Measurements from ENCODE around the gene ABCB11. TPM values are rescaled to one million over a fixed set of nuclear protein-coding genes. Genes with fewer than 3 reads are reported as not detected.

ABCB11 gene
- total RNA-seq, 1 experiment from 2014 or later, result 1.3 TPM

GRCh38 chr2:168970711-168971233, 60.4 kb downstream of the ABCB11 start:
- Mint-ChIP-seq H3K27ac (ENCODE audit: unreplicated experiment) (no peak overlapping the region), H3K27me3 (ENCODE audit: unreplicated experiment) (no peaks in the 10 kb centered on the region), H3K36me3 (ENCODE audit: insufficient read depth, unreplicated experiment) (no peaks in the 10 kb centered on the region), H3K4me1 (ENCODE audit: low read depth, unreplicated experiment) (peaks cover 1% of the 10 kb centered on the region), H3K4me3 (ENCODE audit: low read depth, unreplicated experiment) (no peak overlapping the region), H3K9me3 (ENCODE audit: low read depth, unreplicated experiment) (peaks cover 2% of the 10 kb centered on the region)
- CTCF ChIA-PET, result interaction anchor here (0.8 to 1.0 kb wide), 2 partner anchors 19 to 27 kb away, joined by 3 to 4 read pairs; no protein-coding TSS in a partner anchor
- DNase-seq, result no peak
- no TSS peak for BruUV-seq (replicated peaks)
- intact Hi-C loops (cut with micrococcal nuclease; ENCODE audit: unreplicated experiment), result no loop called here
- TF ChIP-seq CTCF (IDR thresholded peaks at IDR 0.05; ENCODE audit: unreplicated experiment), result no peak

- no TSS peak for BruUV-seq (replicated peaks)
- H3K9me3 Mint-ChIP-seq (ENCODE audit: low read depth, unreplicated experiment), result peaks cover 2% of the 10 kb centered on the region
- H3K4me3 Mint-ChIP-seq (ENCODE audit: low read depth, unreplicated experiment), result no peak overlapping the region
- no peaks in the 10 kb centered on the region for H3K36me3 Mint-ChIP-seq (ENCODE audit: insufficient read depth, unreplicated experiment)
- intact Hi-C loops (cut with micrococcal nuclease; ENCODE audit: unreplicated experiment), result no loop called here
- no peak for DNase-seq
- H3K27me3 Mint-ChIP-seq (ENCODE audit: unreplicated experiment), result no peaks in the 10 kb centered on the region
- CTCF ChIA-PET, result interaction anchor here (0.7 to 1.1 kb wide), 5 partner anchors 10 to 229 kb away, joined by 3 to 8 read pairs (median 4); no protein-coding TSS in a partner anchor
- H3K27ac Mint-ChIP-seq (ENCODE audit: unreplicated experiment), result no peak overlapping the region
- peaks cover 4% of the 10 kb centered on the region for H3K4me1 Mint-ChIP-seq (ENCODE audit: low read depth, unreplicated experiment)
- TF ChIP-seq CTCF (IDR thresholded peaks at IDR 0.05; ENCODE audit: unreplicated experiment), result no peak
Measured at GRCh38 chr2:168969865-168970264, 61.3 kb downstream of the ABCB11 start.

GRCh38 chr2:168968342-168968741, 62.8 kb downstream of the ABCB11 start:
- Mint-ChIP-seq H3K4me3 (ENCODE audit: low read depth, unreplicated experiment) (no peak overlapping the region), H3K36me3 (ENCODE audit: insufficient read depth, unreplicated experiment) (no peaks in the 10 kb centered on the region), H3K27me3 (ENCODE audit: unreplicated experiment) (no peaks in the 10 kb centered on the region), H3K4me1 (ENCODE audit: low read depth, unreplicated experiment) (peaks cover 17% of the 10 kb centered on the region), H3K27ac (ENCODE audit: unreplicated experiment) (no peak overlapping the region), H3K9me3 (ENCODE audit: low read depth, unreplicated experiment) (peaks cover 2% of the 10 kb centered on the region)
- no TSS peak for BruUV-seq (replicated peaks)
- intact Hi-C loops (cut with micrococcal nuclease; ENCODE audit: unreplicated experiment), result no loop called here
- TF ChIP-seq CTCF (IDR thresholded peaks at IDR 0.05; ENCODE audit: unreplicated experiment), result no peak
- CTCF ChIA-PET, result interaction anchor here (0.6 to 1.0 kb wide), 3 partner anchors 151 to 1114 kb away, joined by 3 read pairs; no protein-coding TSS in a partner anchor
- DNase-seq, result no peak

GRCh38 chr2:168964251-168964807, 66.8 kb downstream of the ABCB11 start:
- peak overlapping the region; percentile 3 for H3K27ac Mint-ChIP-seq (ENCODE audit: unreplicated experiment)
- peaks cover 40% of the 10 kb centered on the region for H3K4me1 Mint-ChIP-seq (ENCODE audit: low read depth, unreplicated experiment)
- no peak overlapping the region for H3K4me3 Mint-ChIP-seq (ENCODE audit: low read depth, unreplicated experiment)
- peak; percentile 48 for DNase-seq
- intact Hi-C loops (cut with micrococcal nuclease; ENCODE audit: unreplicated experiment), result loop anchor here (5.0 kb wide), 2 partner anchors 147 to 258 kb away; no protein-coding TSS in a partner anchor
- H3K27me3 Mint-ChIP-seq (ENCODE audit: unreplicated experiment), result no peaks in the 10 kb centered on the region
- no TSS peak for BruUV-seq (replicated peaks)
- TF ChIP-seq CTCF (IDR thresholded peaks at IDR 0.05; ENCODE audit: unreplicated experiment), result no peak
- CTCF ChIA-PET, result interaction anchor here (0.6 to 2.4 kb wide), 7 partner anchors 14 to 168 kb away, joined by 3 to 11 read pairs (median 6); no protein-coding TSS in a partner anchor
- peaks cover 2% of the 10 kb centered on the region for H3K9me3 Mint-ChIP-seq (ENCODE audit: low read depth, unreplicated experiment)
- H3K36me3 Mint-ChIP-seq (ENCODE audit: insufficient read depth, unreplicated experiment), result no peaks in the 10 kb centered on the region
